MCF 10A (cell line): ENCODE results near the gene SLC25A42. TPM values are rescaled to one million over a fixed set of nuclear protein-coding genes. Genes with fewer than 3 reads are reported as not detected.
"Not testable (repeated sequence)": the region's sequence is repeated elsewhere in the genome, so short reads cannot be mapped to it uniquely, and the experiment has no call there.

Source experiments
- BruUV-seq: library from RNA; stranded (reverse); fragments of 400-500 nt; replicated peaks from 2 replicates; lab custom pipeline; 2021; lab: Mats Ljungman, UMichigan
- CTCF ChIA-PET: fragments of 300-600 bp; sonication (Branson Sonifier 250); formaldehyde crosslinking; extraction: SDS; loops from one replicate; lab custom pipeline; 2021; ENCODE audit warnings: antibody characterized with exemption, inconsistent platforms; lab: Yijun Ruan, JAX
- POLR2A ChIA-PET: fragments of 300-600, 350-650 bp; sonication (Branson Sonifier 250); formaldehyde crosslinking; extraction: SDS; loops from one replicate; lab custom pipeline; 2020; ENCODE audit warnings: antibody characterized with exemption, inconsistent platforms; lab: Yijun Ruan, JAX
- DNase-seq: peaks from one replicate; pipeline ENCODE4 v3.0.0-alpha.2; 2018; ENCODE audit not compliant: unreplicated experiment
- H3K27ac Mint-ChIP-seq: one replicate; pipeline ENCODE4 v1.8.0; 2022; ENCODE audit warnings: mild to moderate bottlenecking, low read depth, mixed read lengths; ENCODE audit not compliant: unreplicated experiment
- H3K27me3 Mint-ChIP-seq: one replicate; pipeline ENCODE4 v1.8.0; 2022; ENCODE audit warnings: mixed read lengths; ENCODE audit not compliant: insufficient read depth, unreplicated experiment
- H3K36me3 Mint-ChIP-seq: one replicate; pipeline ENCODE4 v1.8.0; 2022; ENCODE audit warnings: mild to moderate bottlenecking, moderate library complexity, mixed read lengths; ENCODE audit not compliant: insufficient read depth, unreplicated experiment
- H3K4me1 Mint-ChIP-seq: one replicate; pipeline ENCODE4 v1.8.0; 2022; ENCODE audit warnings: mixed read lengths; ENCODE audit not compliant: insufficient read depth, unreplicated experiment
- H3K4me3 Mint-ChIP-seq: one replicate; pipeline ENCODE4 v1.8.0; 2022; ENCODE audit warnings: mild to moderate bottlenecking, moderate library complexity, mixed read lengths; ENCODE audit not compliant: unreplicated experiment
- H3K9me3 Mint-ChIP-seq: one replicate; pipeline ENCODE4 v1.8.0; 2022; ENCODE audit warnings: mixed read lengths; ENCODE audit not compliant: unreplicated experiment
- CTCF ChIP-seq: fragments of 200-600 bp; IDR thresholded peaks from one replicate; pipeline ENCODE4 v1.8.0; 2022; ENCODE audit warnings: antibody characterized with exemption, mild to moderate bottlenecking; ENCODE audit not compliant: unreplicated experiment
- intact Hi-C: fragments of 100-400 bp; cut with micrococcal nuclease; formaldehyde crosslinking; loops from 2 replicates; pipeline ENCODE4 v1.14.1; 2022
- total RNA-seq: library from RNA; stranded (reverse); gene quantifications from 2 replicates; pipeline ENCODE4 v1.2.3, GENCODE V29; 2022

Gene SLC25A42
- total RNA-seq, 1 experiment from 2014 or later = 3.1 TPM

GRCh38 chr19:19145684-19146608, 82.2 kb downstream of the SLC25A42 start:
- peak; percentile 73 for DNase-seq
- H3K4me3 Mint-ChIP-seq = no peak overlapping the region
- H3K27me3 Mint-ChIP-seq = no peaks in the 10 kb centered on the region
- H3K36me3 Mint-ChIP-seq = peaks cover 6% of the 10 kb centered on the region
- peak; percentile 95 for TF ChIP-seq CTCF
- ChIA-PET CTCF (interaction anchor here (0.5 to 1.7 kb wide), 22 partner anchors 10 to 344 kb away, joined by 3 to 25 read pairs (median 3); no protein-coding TSS in a partner anchor), POLR2A (no interaction called here)
- no TSS peak for BruUV-seq
- H3K4me1 Mint-ChIP-seq = no peaks in the 10 kb centered on the region
- intact Hi-C loops = loop anchor here (1.0 kb wide), 3 partner anchors 196 to 344 kb away; no protein-coding TSS in a partner anchor
- no peak overlapping the region for H3K27ac Mint-ChIP-seq
- H3K9me3 Mint-ChIP-seq = no peaks in the 10 kb centered on the region

- DNase-seq = no peak
- no peaks in the 10 kb centered on the region for H3K4me1 Mint-ChIP-seq
- no peaks in the 10 kb centered on the region for H3K9me3 Mint-ChIP-seq
- ChIA-PET POLR2A (interaction anchor here (1.2 kb wide), 1 partner anchor 12 kb away, joined by 5 read pairs; no protein-coding TSS in a partner anchor), CTCF (interaction anchor here (0.5 to 1.7 kb wide), 8 partner anchors 10 to 141 kb away, joined by 3 to 25 read pairs (median 4); no protein-coding TSS in a partner anchor)
- no peak overlapping the region for H3K27ac Mint-ChIP-seq
- H3K27me3 Mint-ChIP-seq = no peaks in the 10 kb centered on the region
- no peak overlapping the region for H3K4me3 Mint-ChIP-seq
- peaks cover 6% of the 10 kb centered on the region for H3K36me3 Mint-ChIP-seq
- no peak for TF ChIP-seq CTCF
- no TSS peak for BruUV-seq
- intact Hi-C loops = loop anchor here (1.0 kb wide), 3 partner anchors 195 to 343 kb away; no protein-coding TSS in a partner anchor
Observed at GRCh38 chr19:19146865-19147264, 83.1 kb downstream of the SLC25A42 start.

GRCh38 chr19:19147344-19147743, 83.5 kb downstream of the SLC25A42 start:
- no peaks in the 10 kb centered on the region for H3K4me1 Mint-ChIP-seq
- H3K4me3 Mint-ChIP-seq = no peak overlapping the region
- ChIA-PET POLR2A (interaction anchor here (1.2 kb wide), 1 partner anchor 12 kb away, joined by 5 read pairs; no protein-coding TSS in a partner anchor), CTCF (interaction anchor here (0.5 to 1.7 kb wide), 9 partner anchors 12 to 343 kb away, joined by 3 to 7 read pairs (median 4); no protein-coding TSS in a partner anchor)
- intact Hi-C loops = no loop called here
- no peak for DNase-seq
- no peak overlapping the region for H3K27ac Mint-ChIP-seq
- TF ChIP-seq CTCF = no peak
- BruUV-seq = no TSS peak
- no peaks in the 10 kb centered on the region for H3K9me3 Mint-ChIP-seq
- peaks cover 6% of the 10 kb centered on the region for H3K36me3 Mint-ChIP-seq
- H3K27me3 Mint-ChIP-seq = no peaks in the 10 kb centered on the region

- H3K4me3 Mint-ChIP-seq, H3K4me1 Mint-ChIP-seq, H3K27me3 Mint-ChIP-seq, DNase-seq, H3K27ac Mint-ChIP-seq, intact Hi-C loops, H3K9me3 Mint-ChIP-seq, H3K36me3 Mint-ChIP-seq, BruUV-seq: not testable (repeated sequence)
- CTCF ChIA-PET = interaction anchor here (0.6 to 2.0 kb wide), 6 partner anchors 8 to 341 kb away, joined by 3 to 7 read pairs (median 4); no protein-coding TSS in a partner anchor
- POLR2A ChIA-PET = interaction anchor here (0.6 kb wide), 1 partner anchor 32 kb away, joined by 4 read pairs; no protein-coding TSS in a partner anchor
Observed at GRCh38 chr19:19148504-19148903, 84.7 kb downstream of the SLC25A42 start.
